SU-DHL-6 (cell line): ENCODE measurements around the gene TTYH3.

ENCODE experiments used
- EZH2phosphoT487 ChIP-seq: fragments of 200-600 bp; sonication (generic), shearing (Covaris generic); conservative IDR thresholded peaks from 2 replicates; pipeline ENCODE4 v1.6.1; 2018; ENCODE audit warnings: mild to moderate bottlenecking, antibody characterized with exemption, low read length, moderate library complexity, mixed read lengths
- TF ChIP-seq, protein P1 (sequence below): fragments of 200-600 bp; sonication (generic); IDR thresholded peaks from one replicate; pipeline ENCODE4 v1.5.1; 2017; ENCODE audit warnings: antibody characterized with exemption, mild to moderate bottlenecking, low read length, moderate library complexity; ENCODE audit not compliant: insufficient read depth, poor library complexity, severe bottlenecking

DNA sequence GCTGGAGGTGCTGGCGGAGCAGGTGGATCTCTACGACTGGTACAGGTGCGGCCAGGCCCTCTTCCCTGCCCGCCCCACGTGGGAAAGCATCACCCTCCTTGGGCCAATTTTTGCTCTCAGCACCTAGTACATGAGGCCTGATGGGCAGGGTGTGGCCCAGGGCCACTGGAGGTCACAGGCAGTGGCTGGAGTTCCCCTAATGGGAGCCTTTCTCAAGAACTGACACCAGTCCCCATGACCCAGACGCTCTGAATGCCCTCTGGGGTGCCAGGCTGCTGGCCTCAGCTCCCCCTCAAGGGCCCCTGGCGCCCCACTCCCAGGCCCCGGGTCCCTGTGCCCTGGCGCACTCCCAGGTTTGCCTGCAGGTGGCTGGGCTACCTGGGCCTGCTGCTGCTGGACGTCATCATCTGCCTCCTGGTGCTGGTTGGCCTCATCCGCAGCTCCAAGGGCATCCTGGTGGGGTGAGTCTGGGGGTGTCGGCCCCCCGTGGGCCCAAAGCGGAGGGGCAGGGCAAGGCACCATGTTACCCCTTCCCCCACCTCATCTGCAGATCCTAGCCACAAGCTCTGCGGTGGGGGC, 15.9 kb downstream of the TTYH3 start:
- TF ChIP-seq, protein P1, sequence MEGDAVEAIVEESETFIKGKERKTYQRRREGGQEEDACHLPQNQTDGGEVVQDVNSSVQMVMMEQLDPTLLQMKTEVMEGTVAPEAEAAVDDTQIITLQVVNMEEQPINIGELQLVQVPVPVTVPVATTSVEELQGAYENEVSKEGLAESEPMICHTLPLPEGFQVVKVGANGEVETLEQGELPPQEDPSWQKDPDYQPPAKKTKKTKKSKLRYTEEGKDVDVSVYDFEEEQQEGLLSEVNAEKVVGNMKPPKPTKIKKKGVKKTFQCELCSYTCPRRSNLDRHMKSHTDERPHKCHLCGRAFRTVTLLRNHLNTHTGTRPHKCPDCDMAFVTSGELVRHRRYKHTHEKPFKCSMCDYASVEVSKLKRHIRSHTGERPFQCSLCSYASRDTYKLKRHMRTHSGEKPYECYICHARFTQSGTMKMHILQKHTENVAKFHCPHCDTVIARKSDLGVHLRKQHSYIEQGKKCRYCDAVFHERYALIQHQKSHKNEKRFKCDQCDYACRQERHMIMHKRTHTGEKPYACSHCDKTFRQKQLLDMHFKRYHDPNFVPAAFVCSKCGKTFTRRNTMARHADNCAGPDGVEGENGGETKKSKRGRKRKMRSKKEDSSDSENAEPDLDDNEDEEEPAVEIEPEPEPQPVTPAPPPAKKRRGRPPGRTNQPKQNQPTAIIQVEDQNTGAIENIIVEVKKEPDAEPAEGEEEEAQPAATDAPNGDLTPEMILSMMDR = no peak
- TF ChIP-seq EZH2phosphoT487 = no peak
